AG20443 (cell line): ENCODE results near the gene HOXC9.
A peak's percentile ranks its signal among the peaks of the same experiment; 100 is the strongest.

ENCODE experiments used
- DNase-seq: peaks from one replicate; pipeline ENCODE4 v3.0.0; 2012; ENCODE audit warnings: low spot score, mixed read lengths

HOXC9 gene

DNA sequence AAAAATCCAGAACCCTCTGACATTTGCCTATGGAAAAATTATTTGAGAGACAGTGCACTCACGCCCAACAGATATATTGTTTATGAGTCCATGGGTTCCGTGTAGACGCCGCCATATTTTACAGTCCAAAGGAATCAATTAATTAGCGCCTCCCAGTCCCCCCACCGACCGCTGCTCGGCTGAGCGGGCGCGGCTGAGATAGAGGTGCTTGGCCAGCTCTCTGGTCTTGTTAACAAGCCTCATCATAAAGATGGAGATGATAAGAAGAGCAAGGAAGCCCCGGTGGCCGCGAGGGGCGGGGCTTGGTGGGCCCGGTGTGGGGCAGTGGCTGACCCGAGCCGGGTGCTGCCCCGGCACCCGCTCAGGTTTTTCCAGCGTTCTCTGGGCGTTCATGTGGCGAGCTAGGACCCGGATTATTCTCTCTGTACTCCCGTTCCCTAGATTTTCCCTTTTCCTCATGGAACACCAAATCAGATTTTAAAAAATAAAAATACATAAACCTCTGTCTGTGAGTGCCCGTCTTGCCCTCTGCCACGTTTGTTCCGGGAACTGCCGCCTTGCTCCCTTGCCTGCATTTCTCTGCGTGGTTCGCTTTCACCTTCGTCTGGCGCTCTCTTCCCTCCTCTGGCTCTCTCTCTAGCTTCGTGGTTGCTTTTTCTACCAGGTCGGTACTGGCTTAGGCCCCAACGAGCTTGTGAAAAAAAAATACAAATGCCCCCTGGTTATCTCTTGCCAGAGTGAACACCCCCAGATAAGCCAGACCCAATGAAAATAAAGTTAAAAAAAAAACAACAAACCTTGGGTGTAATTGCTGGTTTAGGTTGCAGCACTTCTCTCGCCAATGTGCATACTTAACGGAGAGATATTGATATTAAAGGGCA is 36.3 kb upstream of the HOXC9 start:
- DNase-seq = no peak

DNA sequence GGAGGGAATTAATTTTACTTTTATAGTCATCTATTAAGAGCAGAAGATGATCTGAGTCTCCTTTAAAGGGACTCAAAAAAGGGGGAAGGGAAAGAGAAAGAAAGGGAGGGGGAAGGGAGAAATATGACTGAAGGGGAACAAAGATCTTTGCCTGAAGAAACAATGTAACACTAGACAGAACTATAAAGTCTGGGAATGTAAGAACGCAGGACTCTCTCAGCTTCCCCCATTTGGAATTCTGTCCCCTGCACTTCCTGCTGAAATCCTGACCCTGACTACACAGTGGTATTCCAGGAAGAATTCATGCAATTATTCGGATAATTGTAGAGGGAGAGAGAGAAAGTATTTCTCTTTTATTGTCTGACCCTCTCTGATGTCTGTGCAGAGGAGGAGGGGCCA is 35.6 kb upstream of the HOXC9 start:
- DNase-seq = no peak

GRCh38 chr12:53965281-53966084 is 34.5 kb upstream of the HOXC9 start:
- DNase-seq = no peak

- DNase-seq = no peak
Observed at GRCh38 chr12:53966085-53966384, 33.9 kb upstream of the HOXC9 start.

- no peak for DNase-seq
Observed at GRCh38 chr12:53966385-53967133, 33.4 kb upstream of the HOXC9 start.

GRCh38 chr12:53967421-53967925 is 32.5 kb upstream of the HOXC9 start:
- DNase-seq = no peak

DNA sequence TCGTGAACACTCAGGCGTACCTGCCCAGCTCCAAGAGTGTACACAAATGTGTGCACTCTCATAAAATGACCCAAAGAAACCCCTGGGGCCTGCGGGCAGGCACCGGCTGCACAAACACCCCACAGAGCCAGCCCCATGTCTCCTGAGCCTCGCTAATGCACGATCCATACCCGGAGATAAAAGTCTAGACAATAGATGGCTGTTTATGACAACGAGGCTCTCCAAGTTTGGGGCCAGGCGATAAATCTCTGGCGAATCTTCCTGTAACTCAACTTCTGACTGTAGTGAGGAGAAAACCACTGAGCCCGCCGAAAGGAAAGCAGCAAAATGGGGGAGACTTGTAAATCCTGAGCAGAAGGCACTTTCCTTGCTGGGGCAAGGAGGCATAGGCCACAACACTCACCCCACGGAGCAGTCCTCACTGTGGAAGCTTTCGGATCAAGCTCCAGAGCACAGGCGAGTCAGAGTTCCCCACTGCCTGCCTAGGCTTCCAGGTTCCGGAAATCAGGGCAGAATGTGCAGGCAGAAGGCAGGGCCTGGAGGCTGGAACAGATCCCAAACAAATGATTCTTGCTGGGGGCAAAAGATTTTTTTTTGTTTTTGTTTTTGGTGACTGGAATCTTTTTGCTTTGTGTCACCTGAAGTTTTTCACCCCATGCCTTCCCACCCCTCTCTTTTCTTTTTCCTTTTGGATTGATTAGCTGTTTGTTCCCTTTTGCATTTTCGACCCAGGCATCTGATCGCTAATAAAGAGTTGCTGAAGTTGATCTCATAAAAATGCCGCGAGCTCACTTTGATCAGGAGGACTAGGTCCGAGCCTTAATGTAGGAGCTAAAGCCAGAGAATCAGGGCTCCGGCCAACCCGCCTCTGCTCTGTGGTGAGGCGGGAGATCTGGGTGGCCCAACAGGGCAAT is 31.5 kb upstream of the HOXC9 start:
- DNase-seq = no peak

GRCh38 chr12:53969588-53970259 is 30.2 kb upstream of the HOXC9 start:
- DNase-seq = no peak

GRCh38 chr12:53970451-53970850 is 29.5 kb upstream of the HOXC9 start:
- DNase-seq = no peak

DNA sequence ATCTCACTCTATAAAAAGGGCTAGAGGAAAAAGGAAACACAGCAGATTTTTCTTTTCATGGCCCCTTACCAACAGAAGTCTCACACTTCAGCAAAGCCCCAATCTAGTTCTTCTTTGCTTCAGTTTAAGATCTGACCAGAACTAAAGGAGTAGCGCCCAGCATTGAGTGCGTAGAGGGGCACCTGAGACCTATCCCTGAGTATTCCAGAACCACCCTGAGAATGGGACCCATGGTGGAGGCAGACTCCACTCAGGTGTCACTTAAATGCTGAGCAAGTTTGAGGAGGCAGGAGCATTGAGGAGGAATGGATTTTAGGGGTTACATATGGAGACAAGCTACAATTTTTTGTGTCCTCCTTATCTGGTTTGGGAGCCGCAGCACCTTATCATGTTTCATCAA is 28.8 kb upstream of the HOXC9 start:
- no peak for DNase-seq

DNA sequence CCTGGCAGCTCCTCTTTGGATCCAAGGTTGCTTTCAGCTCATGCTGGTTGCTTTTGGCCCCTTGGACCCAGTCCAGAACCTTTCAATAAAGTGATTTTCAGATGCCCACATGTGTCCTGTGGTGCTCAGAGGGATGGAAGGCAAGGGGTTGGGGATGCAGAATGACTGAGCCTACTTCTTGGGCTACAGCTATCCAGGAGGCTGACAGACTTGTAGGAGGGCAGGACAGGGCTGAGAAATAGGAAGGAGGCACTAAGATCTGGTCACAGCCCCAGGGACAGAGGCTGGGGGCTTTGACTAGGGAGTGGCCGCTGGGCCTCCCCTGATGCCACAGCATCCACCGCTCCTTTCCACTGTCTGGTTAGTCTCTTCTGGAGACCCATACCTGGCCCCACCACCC is 28.3 kb upstream of the HOXC9 start:
- no peak for DNase-seq

GRCh38 chr12:53972152-53972702 is 27.7 kb upstream of the HOXC9 start:
- DNase-seq = peak; percentile 45

DNA sequence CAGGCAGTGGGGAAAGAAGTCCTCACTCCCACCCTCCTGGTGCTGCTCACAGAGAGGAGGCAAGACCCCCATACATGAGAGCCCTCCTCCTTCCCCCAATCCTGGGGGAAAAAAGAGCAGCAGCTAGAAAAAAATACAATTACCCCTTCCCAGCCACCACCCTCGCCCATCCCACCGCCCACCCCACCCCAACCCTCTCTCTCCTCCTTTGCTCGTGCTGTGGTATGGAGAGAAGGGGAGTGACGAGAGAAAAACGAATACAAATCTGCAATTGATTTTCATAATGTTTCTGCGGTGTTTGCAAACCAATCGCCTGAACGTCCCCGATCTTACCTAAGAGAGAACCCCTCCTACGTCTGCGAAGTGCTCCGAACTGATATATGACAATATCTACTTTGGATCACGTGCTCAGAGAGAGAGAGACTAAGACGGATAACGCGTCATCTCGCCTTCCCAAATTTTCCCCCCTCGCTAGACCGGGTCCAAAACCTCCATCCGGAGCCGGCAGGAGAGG is 27.2 kb upstream of the HOXC9 start, which contains the start of gene HOXC11:
Gene HOXC11, plus strand, starts transcription at position 405 of the 514 bp plus-strand sequence. CDS start 116 bp downstream, outside the sequence.
- no peak for DNase-seq

DNA sequence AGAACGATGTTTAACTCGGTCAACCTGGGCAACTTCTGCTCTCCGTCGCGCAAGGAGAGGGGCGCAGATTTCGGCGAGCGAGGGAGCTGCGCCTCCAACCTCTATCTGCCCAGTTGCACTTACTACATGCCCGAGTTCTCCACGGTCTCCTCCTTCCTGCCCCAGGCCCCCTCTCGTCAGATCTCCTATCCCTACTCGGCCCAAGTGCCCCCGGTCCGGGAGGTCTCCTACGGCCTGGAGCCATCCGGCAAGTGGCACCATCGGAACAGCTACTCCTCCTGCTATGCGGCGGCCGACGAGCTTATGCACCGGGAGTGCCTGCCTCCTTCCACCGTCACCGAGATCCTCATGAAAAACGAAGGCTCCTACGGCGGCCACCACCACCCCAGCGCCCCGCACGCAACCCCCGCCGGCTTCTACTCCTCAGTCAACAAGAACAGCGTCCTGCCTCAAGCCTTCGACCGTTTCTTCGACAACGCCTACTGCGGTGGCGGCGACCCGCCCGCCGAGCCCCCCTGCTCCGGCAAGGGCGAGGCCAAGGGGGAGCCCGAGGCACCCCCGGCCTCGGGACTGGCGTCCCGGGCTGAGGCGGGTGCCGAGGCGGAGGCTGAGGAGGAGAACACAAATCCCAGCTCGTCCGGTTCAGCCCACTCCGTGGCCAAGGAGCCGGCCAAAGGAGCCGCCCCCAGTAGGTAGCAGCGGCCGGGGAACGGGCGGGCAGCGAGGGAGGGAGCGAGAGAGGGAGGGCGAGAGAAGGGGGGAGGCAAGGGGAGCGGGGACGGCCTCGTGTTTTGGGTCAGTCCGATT is 26.5 kb upstream of the HOXC9 start:
- peak; percentile 34 for DNase-seq

DNA sequence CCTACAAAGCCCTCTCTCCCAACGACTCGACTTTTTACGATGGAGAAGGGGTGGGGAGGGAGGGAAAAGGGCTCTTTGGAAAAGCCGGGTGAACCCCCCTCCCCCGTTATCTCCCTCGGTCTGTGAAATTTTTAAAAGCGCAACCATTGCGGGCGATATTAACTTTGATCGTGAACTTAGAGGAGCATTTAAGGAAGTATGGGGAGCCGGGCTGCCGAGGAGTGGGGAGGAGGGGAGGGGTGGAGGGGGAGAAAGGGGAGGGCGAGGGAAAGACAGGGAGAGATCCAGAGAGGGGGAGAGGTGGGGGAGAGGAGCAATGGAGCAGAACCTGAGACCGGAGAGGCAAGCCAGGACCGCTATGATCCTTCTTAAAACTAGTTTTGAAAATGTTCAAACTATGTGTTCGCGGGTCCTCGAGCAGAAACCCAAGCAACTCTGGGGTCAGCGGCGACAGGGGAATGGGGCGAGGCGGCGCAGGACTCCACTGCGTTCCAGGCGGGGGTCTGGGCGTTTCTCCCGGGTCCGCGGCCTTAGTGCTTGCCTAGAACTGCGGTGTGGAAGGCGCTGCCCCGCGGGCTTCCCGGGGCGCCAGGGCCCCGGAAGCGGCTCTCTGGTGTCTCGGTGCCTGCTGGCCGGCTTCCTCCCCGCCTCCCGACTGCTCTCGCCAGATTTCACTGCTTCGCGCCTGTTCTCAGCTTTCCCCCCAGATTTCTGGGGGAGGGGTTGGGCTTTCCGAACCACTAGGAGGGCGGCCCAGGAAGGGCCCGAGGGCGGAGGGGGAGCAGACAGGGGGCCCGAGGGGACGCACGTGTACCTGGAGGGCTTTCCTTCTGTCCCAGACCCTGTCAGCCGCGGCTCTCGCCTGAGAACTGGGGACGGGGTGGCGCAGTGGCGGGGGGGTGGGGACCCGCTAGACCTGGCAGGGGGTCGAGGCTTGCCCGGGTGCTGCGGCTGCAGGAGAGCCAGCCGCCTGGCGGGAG is 25.6 kb upstream of the HOXC9 start, which contains the start of gene HOTAIR:
Gene HOTAIR, minus strand, starts transcription at position 871 of the 980 bp plus-strand sequence.
- peak; percentile 44 for DNase-seq

- DNase-seq = no peak
Observed at GRCh38 chr12:53975064-53975471, 24.9 kb upstream of the HOXC9 start.

- DNase-seq = no peak
Observed at GRCh38 chr12:53975479-53976152, 24.3 kb upstream of the HOXC9 start.
